Neuronal stem cell (in vitro differentiated cells): ENCODE results near the gene CCDC73.
"Not testable (repeated sequence)": the region's sequence is repeated elsewhere in the genome, so short reads cannot be mapped to it uniquely, and the experiment has no call there.

Experiments used
- DNase-seq: peaks from one replicate; pipeline ENCODE4 v3.0.0-alpha.2; 2013; ENCODE audit warnings: low spot score
- H2AFZ ChIP-seq: one replicate; pipeline ENCODE4 v1.6.1; 2013; ENCODE audit warnings: mild to moderate bottlenecking, low read length, inconsistent platforms
- H2AK5ac ChIP-seq: 2 replicates; pipeline ENCODE4 v1.6.1; 2013; ENCODE audit warnings: low read depth, mild to moderate bottlenecking, inconsistent platforms, low read length, moderate library complexity, mixed read lengths
- H2BK120ac ChIP-seq: 2 replicates; pipeline ENCODE4 v1.6.1; 2013; ENCODE audit warnings: low read depth, mild to moderate bottlenecking, inconsistent platforms, low read length, moderate library complexity, mixed read lengths
- H2BK12ac ChIP-seq: one replicate; pipeline ENCODE4 v1.6.1; 2013; ENCODE audit warnings: low read length, inconsistent platforms
- H2BK15ac ChIP-seq: 2 replicates; pipeline ENCODE4 v1.6.1; 2013; ENCODE audit warnings: mild to moderate bottlenecking, low read length, inconsistent platforms, mixed read lengths
- H2BK5ac ChIP-seq: one replicate; pipeline ENCODE4 v1.6.1; 2013; ENCODE audit warnings: inconsistent platforms, mild to moderate bottlenecking, low read length, moderate library complexity
- H3K14ac ChIP-seq: one replicate; pipeline ENCODE4 v1.6.1; 2013; ENCODE audit warnings: low read length, inconsistent platforms
- H3K18ac ChIP-seq: 2 replicates; pipeline ENCODE4 v1.6.1; 2013; ENCODE audit warnings: low read length, inconsistent platforms
- H3K23ac ChIP-seq: 2 replicates; pipeline ENCODE4 v1.6.1; 2013; ENCODE audit warnings: low read depth, mild to moderate bottlenecking, mixed read lengths, low read length, inconsistent platforms; ENCODE audit not compliant: poor library complexity
- H3K27ac ChIP-seq: replicated peaks from 3 replicates; pipeline ENCODE4 v1.5.1; 2013; ENCODE audit warnings: low read length, inconsistent platforms
- H3K27me3 ChIP-seq, 3 experiments: 2 replicates each; pipeline ENCODE4 v1.6.1; 2013; ENCODE audit warnings: low read length in 3 of 3, mild to moderate bottlenecking in 2 of 3, inconsistent platforms in 1 of 3, low read depth in 1 of 3, mixed read lengths in 1 of 3, moderate library complexity in 1 of 3; ENCODE audit not compliant: control insufficient read depth in 3 of 3, insufficient read depth in 3 of 3
- H3K36me3 ChIP-seq, 2 donors: replicated peaks in 1 of 2; 2 replicates each; pipeline ENCODE4 v1.6.1; 2013; ENCODE audit warnings: low read length in 2 of 2; ENCODE audit not compliant: control insufficient read depth in 2 of 2, insufficient read depth in 2 of 2
- H3K4ac ChIP-seq: 2 replicates; pipeline ENCODE4 v1.6.1; 2013; ENCODE audit warnings: inconsistent platforms, mild to moderate bottlenecking, low read length, moderate library complexity
- H3K4me1 ChIP-seq, 2 donors: 1 replicate in 1 of 2; 2 replicates in 1 of 2; pipeline ENCODE4 v1.6.1; 2013; ENCODE audit warnings: low read length in 2 of 2, low read depth in 1 of 2; ENCODE audit not compliant: control insufficient read depth in 2 of 2, insufficient read depth in 1 of 2
- H3K4me2 ChIP-seq: one replicate; pipeline ENCODE4 v1.6.1; 2013; ENCODE audit warnings: mild to moderate bottlenecking, low read length, inconsistent platforms; ENCODE audit not compliant: insufficient read depth, poor library complexity, severe bottlenecking
- H3K4me3 ChIP-seq, 2 donors: 2 replicates each; pipeline ENCODE4 v1.5.1; 2013; ENCODE audit warnings: low read length in 2 of 2, mild to moderate bottlenecking in 2 of 2, inconsistent platforms in 1 of 2, moderate library complexity in 1 of 2
- H3K79me1 ChIP-seq: one replicate; pipeline ENCODE4 v1.6.1; 2013; ENCODE audit warnings: low read depth, mild to moderate bottlenecking, inconsistent platforms, low read length, moderate library complexity
- H3K9ac ChIP-seq: one replicate; pipeline ENCODE4 v1.6.1; 2013; ENCODE audit warnings: mild to moderate bottlenecking, low read depth, low read length, inconsistent platforms; ENCODE audit not compliant: poor library complexity
- H3K9me3 ChIP-seq, 2 donors: replicated peaks in 1 of 2; 2 replicates each; pipeline versions ENCODE3 to v1.6.1; 2013; ENCODE audit warnings: low read length in 2 of 2, mild to moderate bottlenecking in 2 of 2, inconsistent platforms in 1 of 2, low read depth in 1 of 2, mixed read lengths in 1 of 2, moderate library complexity in 1 of 2; ENCODE audit not compliant: control insufficient read depth in 2 of 2, insufficient read depth in 1 of 2
- H4K8ac ChIP-seq: one replicate; pipeline ENCODE4 v1.6.1; 2013; ENCODE audit warnings: low read depth, mild to moderate bottlenecking, inconsistent platforms, low read length, moderate library complexity
- H4K91ac ChIP-seq: one replicate; pipeline ENCODE4 v1.6.1; 2013; ENCODE audit warnings: low read length, low read depth, mild to moderate bottlenecking, inconsistent platforms; ENCODE audit not compliant: poor library complexity
- WGBS, 2 donors: extraction: QIAGEN DNeasy Blood & Tissue Kit; methylation state at CpG; one replicate each; pipeline ENCODE4 v1.1.7; 2013; ENCODE audit warnings: missing lambda C conversion rate in 2 of 2, mixed read lengths in 1 of 2; ENCODE audit not compliant: insufficient read length in 2 of 2, insufficient replicate concordance in 1 of 2; ENCODE audit errors: extremely low coverage in 2 of 2; 5-methylcytosine and 5-hydroxymethylcytosine counted together

The CCDC73 gene

DNA sequence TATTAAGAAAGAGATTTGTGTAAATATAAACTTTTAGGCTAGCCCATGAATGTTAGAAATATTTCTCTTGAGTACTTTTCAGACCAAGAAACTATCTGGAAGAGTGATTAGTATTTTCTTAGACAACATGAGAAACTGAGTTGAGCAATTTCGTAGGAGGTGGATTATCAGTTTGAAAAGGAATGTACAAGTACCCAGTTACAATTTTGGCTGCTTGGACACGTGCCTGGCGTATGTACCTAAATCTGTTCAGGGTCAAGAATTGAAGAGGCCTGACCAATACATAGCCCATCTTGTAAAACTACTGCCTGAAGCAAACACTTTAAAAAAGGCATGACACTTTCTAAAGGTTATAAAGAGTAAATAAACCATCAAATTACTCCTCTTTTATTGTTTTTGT lies 71.1 kb downstream of the CCDC73 start:
- no peak overlapping the region for H2BK120ac ChIP-seq
- H3K9me3 ChIP-seq = no peaks in the 10 kb centered on the region
- H3K18ac ChIP-seq = no peak overlapping the region
- H3K4ac ChIP-seq = no peak overlapping the region
- H3K27me3 ChIP-seq = peaks cover 0 to 8% (median 0%) of the 10 kb centered on the region in 3 experiments
- H2BK12ac ChIP-seq = no peak overlapping the region
- H3K4me3 ChIP-seq = no peak overlapping the region
- no peak overlapping the region for H3K14ac ChIP-seq
- H2BK15ac ChIP-seq = no peak overlapping the region
- no peak for DNase-seq
- H3K4me1 ChIP-seq = no peaks in the 10 kb centered on the region
- H3K27ac ChIP-seq = no peak overlapping the region
- no peak overlapping the region for H3K23ac ChIP-seq
- no peak overlapping the region for H4K8ac ChIP-seq
- H2AK5ac ChIP-seq = no peak overlapping the region
- H2BK5ac ChIP-seq = no peak overlapping the region
- no peaks in the 10 kb centered on the region for H3K79me1 ChIP-seq
- H3K9ac ChIP-seq = no peak overlapping the region
- no peak overlapping the region for H2AFZ ChIP-seq
- no CpG with 5 or more reads among the region's 3 CpGs for WGBS, 2 donors
- no peaks in the 10 kb centered on the region for H3K36me3 ChIP-seq
- no peak overlapping the region for H3K4me2 ChIP-seq
- H4K91ac ChIP-seq = no peak overlapping the region

GRCh38 chr11:32722255-32722654 lies 72.2 kb downstream of the CCDC73 start:
- no peak overlapping the region for H3K23ac ChIP-seq
- H2AK5ac ChIP-seq = no peak overlapping the region
- no peak overlapping the region for H2BK5ac ChIP-seq
- no peak overlapping the region for H2BK120ac ChIP-seq
- H2BK12ac ChIP-seq = no peak overlapping the region
- no peak for DNase-seq
- no peak overlapping the region for H3K14ac ChIP-seq
- no peak overlapping the region for H3K4me3 ChIP-seq
- no peak overlapping the region for H3K27ac ChIP-seq
- no peaks in the 10 kb centered on the region for H3K9me3 ChIP-seq
- no peaks in the 10 kb centered on the region for H3K4me1 ChIP-seq
- no peak overlapping the region for H3K4me2 ChIP-seq
- H3K27me3 ChIP-seq = peaks cover 0 to 8% (median 0%) of the 10 kb centered on the region in 3 experiments
- H4K91ac ChIP-seq = no peak overlapping the region
- no peak overlapping the region for H2AFZ ChIP-seq
- H3K79me1 ChIP-seq = no peaks in the 10 kb centered on the region
- no peak overlapping the region for H3K18ac ChIP-seq
- no peak overlapping the region for H2BK15ac ChIP-seq
- H3K36me3 ChIP-seq = no peaks in the 10 kb centered on the region
- H3K9ac ChIP-seq = no peak overlapping the region
- no peak overlapping the region for H4K8ac ChIP-seq
- H3K4ac ChIP-seq = no peak overlapping the region

GRCh38 chr11:32713496-32713895 lies 81.0 kb downstream of the CCDC73 start:
- H4K91ac ChIP-seq = no peak overlapping the region
- H3K14ac ChIP-seq = no peak overlapping the region
- no CpG with 5 or more reads among the region's 1 CpG for WGBS, 2 donors
- H2AK5ac ChIP-seq = no peak overlapping the region
- no peaks in the 10 kb centered on the region for H3K9me3 ChIP-seq
- no peak overlapping the region for H3K9ac ChIP-seq
- no peak overlapping the region for H3K27ac ChIP-seq
- H3K4me3 ChIP-seq = no peak overlapping the region
- no peaks in the 10 kb centered on the region for H3K79me1 ChIP-seq
- no peak overlapping the region for H3K4me2 ChIP-seq
- peaks cover 0 to 4% (median 0%) of the 10 kb centered on the region in 3 experiments for H3K27me3 ChIP-seq
- H2AFZ ChIP-seq = no peak overlapping the region
- no peaks in the 10 kb centered on the region for H3K4me1 ChIP-seq
- H2BK12ac ChIP-seq = no peak overlapping the region
- no peak overlapping the region for H3K4ac ChIP-seq
- H3K36me3 ChIP-seq = no peaks in the 10 kb centered on the region
- H4K8ac ChIP-seq = no peak overlapping the region
- no peak for DNase-seq
- H2BK15ac ChIP-seq = no peak overlapping the region
- no peak overlapping the region for H3K23ac ChIP-seq
- H2BK120ac ChIP-seq = no peak overlapping the region
- no peak overlapping the region for H3K18ac ChIP-seq
- no peak overlapping the region for H2BK5ac ChIP-seq

DNA sequence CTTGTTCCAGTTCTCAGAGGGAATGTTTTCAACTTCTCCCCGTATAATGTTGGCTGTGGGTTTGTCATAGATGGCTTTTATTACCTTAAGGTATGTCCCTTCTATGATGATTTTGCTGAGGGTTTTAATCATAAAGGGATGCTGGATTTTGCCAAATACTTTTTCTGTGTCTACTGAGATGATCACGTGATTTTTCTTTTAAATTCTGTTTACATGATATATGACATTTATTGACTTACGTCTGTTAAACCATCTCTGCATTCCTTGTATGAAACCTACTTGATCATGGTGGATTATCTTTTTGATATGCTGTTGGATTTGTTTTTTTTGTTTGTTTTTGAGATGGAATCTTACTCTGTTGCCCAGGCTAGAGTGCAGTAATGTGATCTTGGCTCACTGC lies 85.5 kb downstream of the CCDC73 start:
- H2BK120ac ChIP-seq = not testable (repeated sequence)
- no CpG with 5 or more reads among the region's 3 CpGs for WGBS, 2 donors

More for the DNA sequence above, 85.5 kb downstream of the CCDC73 start:
- not testable (repeated sequence) for H2BK15ac ChIP-seq, H3K79me1 ChIP-seq, H2AFZ ChIP-seq, H3K36me3 ChIP-seq, H3K27me3 ChIP-seq, H3K18ac ChIP-seq, H3K4me1 ChIP-seq, H2BK12ac ChIP-seq, H4K8ac ChIP-seq, H2AK5ac ChIP-seq, H3K4ac ChIP-seq, H3K9ac ChIP-seq, H3K9me3 ChIP-seq, H3K23ac ChIP-seq, DNase-seq, H4K91ac ChIP-seq, H3K14ac ChIP-seq, H2BK5ac ChIP-seq, H3K27ac ChIP-seq, H3K4me2 ChIP-seq, H3K4me3 ChIP-seq
